Measurements from ENCODE around the gene DDB1.
A peak's percentile ranks its signal among the peaks of the same experiment; 100 is the strongest.

Gene DDB1

DNA sequence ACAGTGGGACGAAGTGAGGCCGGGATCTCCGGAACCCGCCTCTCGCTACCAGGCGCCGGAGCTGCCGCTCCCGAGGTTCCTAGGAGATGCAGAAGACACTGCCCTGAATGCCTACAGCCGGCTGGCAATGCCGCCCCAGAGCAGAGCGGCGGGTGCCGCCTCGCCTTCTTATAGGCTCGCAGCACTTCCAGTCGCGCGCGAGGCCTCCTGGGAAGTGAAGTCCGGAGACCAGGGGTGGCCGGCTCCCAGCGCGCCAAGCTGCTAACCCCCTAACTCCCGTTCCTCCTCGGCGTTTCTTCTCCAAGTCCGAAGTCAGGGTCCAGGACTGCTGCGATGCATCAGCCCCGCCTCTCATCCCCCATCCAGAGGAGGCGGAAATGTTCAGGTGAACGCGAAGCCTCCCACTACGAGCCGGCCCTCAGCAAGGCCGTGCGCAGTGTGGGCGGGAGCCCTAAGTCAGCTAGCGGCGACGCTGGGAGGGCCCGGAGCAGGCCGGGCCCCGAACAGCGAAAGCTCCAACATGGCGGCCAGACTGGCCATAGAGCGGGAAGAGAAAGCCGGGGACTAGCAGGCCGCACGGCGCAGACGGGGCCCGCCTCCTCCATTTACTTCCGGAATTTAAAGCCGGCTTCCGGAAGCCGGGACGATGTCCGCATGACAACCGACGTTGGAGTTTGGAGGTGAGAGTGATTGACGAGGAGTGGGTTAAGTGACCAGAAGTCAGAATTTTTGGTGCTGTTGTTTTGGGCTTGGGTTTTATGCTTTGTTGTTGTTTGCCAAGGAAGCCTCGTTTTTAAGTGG lies 29.0 kb upstream of the DDB1 start, which contains the start of the genes CYB561A3 and TMEM138:
TSS of gene CYB561A3 (minus strand) at position 142 of the 801 bp plus-strand sequence. CDS start 5,169 bp downstream, outside the sequence.
TSS of gene TMEM138 (plus strand) at position 634 of the 801 bp plus-strand sequence. CDS start 2,017 bp downstream, outside the sequence.
- peaks cover 9 to 11% of the 10 kb centered on the region in 2 experiments for H3K4me1 ChIP-seq (ENCODE audit: control insufficient read depth in 1 of 2, insufficient read depth in 2 of 2, low read length in 2 of 2)
- H3K4ac ChIP-seq (ENCODE audit: low read depth, low read length), result peak within 1 kb of the TSS; percentile 95
- H3K18ac ChIP-seq (ENCODE audit: low read length), result peak within 1 kb of the TSS; percentile 100
- peak within 1 kb of the TSS; percentile 99 for H2AFZ ChIP-seq (ENCODE audit: insufficient read depth, low read length, poor library complexity)
- peak within 1 kb of the TSS; percentile 98 for H2BK120ac ChIP-seq (ENCODE audit: insufficient read depth, low read length, poor library complexity)
- H3K79me2 ChIP-seq (ENCODE audit: control insufficient read depth, insufficient read depth, low read length, poor library complexity), result peaks cover 12% of the 10 kb centered on the region
- H3K9me3 ChIP-seq (ENCODE audit: insufficient read depth, low read depth, low read length), result no peaks in the 10 kb centered on the region
- H3K27ac ChIP-seq (ENCODE audit: low read depth, low read length), result peak within 1 kb of the TSS; percentile 99
- peaks cover 8% of the 10 kb centered on the region for H3K79me1 ChIP-seq (ENCODE audit: low read length)
- H3K4me3 ChIP-seq (ENCODE audit: low read depth, low read length), result peak within 1 kb of the TSS; percentile 81
- no CpG with 5 or more reads among the region's 63 CpGs for WGBS (ENCODE audit: extremely low coverage, insufficient coverage, insufficient read length)
- no peak within 1 kb of the TSS for H3K23ac ChIP-seq (ENCODE audit: low read length)
- H3K14ac ChIP-seq (ENCODE audit: low read length), result peak within 1 kb of the TSS; percentile 100
- peak; percentile 96 to 97 for DNase-seq
- peak within 1 kb of the TSS; percentile 100 for H4K91ac ChIP-seq (ENCODE audit: low read depth, low read length)
- no peaks in the 10 kb centered on the region for H3K27me3 ChIP-seq (ENCODE audit: insufficient read depth, low read length)
- H2BK12ac ChIP-seq (ENCODE audit: low read length), result peak within 1 kb of the TSS; percentile 58
- H3K4me2 ChIP-seq (ENCODE audit: low read length), result peak within 1 kb of the TSS; percentile 75
- peak within 1 kb of the TSS; percentile 100 for H4K8ac ChIP-seq (ENCODE audit: low read depth, low read length)
- H4K12ac ChIP-seq (ENCODE audit: low read depth, low read length), result peak within 1 kb of the TSS; percentile 100
- H3K9ac ChIP-seq (ENCODE audit: low read length), result peak within 1 kb of the TSS; percentile 89
- H2BK5ac ChIP-seq (ENCODE audit: low read depth, low read length, poor library complexity), result peak within 1 kb of the TSS; percentile 99
- peak within 1 kb of the TSS; percentile 96 for H2AK5ac ChIP-seq (ENCODE audit: low read length)
- peaks cover 20 to 22% of the 10 kb centered on the region in 2 experiments for H3K36me3 ChIP-seq (ENCODE audit: control insufficient read depth in 1 of 2, insufficient read depth in 2 of 2, low read length in 2 of 2)

GRCh38 chr11:61361237-61361740 lies 28.4 kb upstream of the DDB1 start:
- Histone ChIP-seq H2AFZ (ENCODE audit: insufficient read depth, low read length, poor library complexity) (peak overlapping the region; percentile 99), H3K79me1 (ENCODE audit: low read length) (peaks cover 8% of the 10 kb centered on the region), H3K23ac (ENCODE audit: low read length) (no peak overlapping the region), H3K4ac (ENCODE audit: low read depth, low read length) (peak overlapping the region; percentile 78), H3K9ac (ENCODE audit: low read length) (peak overlapping the region; percentile 32), H3K9me3 (ENCODE audit: insufficient read depth, low read depth, low read length) (no peaks in the 10 kb centered on the region), H3K79me2 (ENCODE audit: control insufficient read depth, insufficient read depth, low read length, poor library complexity) (peaks cover 12% of the 10 kb centered on the region), H3K36me3 (ENCODE audit: control insufficient read depth in 1 of 2, insufficient read depth in 2 of 2, low read length in 2 of 2) (peaks cover 15 to 19% of the 10 kb centered on the region in 2 experiments), H3K4me1 (ENCODE audit: control insufficient read depth in 1 of 2, insufficient read depth in 2 of 2, low read length in 2 of 2) (peaks cover 7 to 11% of the 10 kb centered on the region in 2 experiments), H2AK5ac (ENCODE audit: low read length) (peak overlapping the region; percentile 96), H4K8ac (ENCODE audit: low read depth, low read length) (peak overlapping the region; percentile 100), H3K14ac (ENCODE audit: low read length) (peak overlapping the region; percentile 98), H3K18ac (ENCODE audit: low read length) (peak overlapping the region; percentile 100), H3K27ac (ENCODE audit: low read depth, low read length) (peak overlapping the region; percentile 99), H2BK5ac (ENCODE audit: low read depth, low read length, poor library complexity) (peak overlapping the region; percentile 99), H4K91ac (ENCODE audit: low read depth, low read length) (peak overlapping the region; percentile 100), H4K12ac (ENCODE audit: low read depth, low read length) (peak overlapping the region; percentile 95), H3K4me2 (ENCODE audit: low read length) (peak overlapping the region; percentile 75), H3K27me3 (ENCODE audit: insufficient read depth, low read length) (no peaks in the 10 kb centered on the region), H2BK120ac (ENCODE audit: insufficient read depth, low read length, poor library complexity) (peak overlapping the region; percentile 98), H3K4me3 (ENCODE audit: low read depth, low read length) (peak overlapping the region; percentile 81), H2BK12ac (ENCODE audit: low read length) (peak overlapping the region; percentile 58)
- DNase-seq, result peak in 1 of 2 donors; percentile 16
- WGBS (ENCODE audit: extremely low coverage, insufficient coverage, insufficient read length), result no CpG with 5 or more reads among the region's 22 CpGs

DNA sequence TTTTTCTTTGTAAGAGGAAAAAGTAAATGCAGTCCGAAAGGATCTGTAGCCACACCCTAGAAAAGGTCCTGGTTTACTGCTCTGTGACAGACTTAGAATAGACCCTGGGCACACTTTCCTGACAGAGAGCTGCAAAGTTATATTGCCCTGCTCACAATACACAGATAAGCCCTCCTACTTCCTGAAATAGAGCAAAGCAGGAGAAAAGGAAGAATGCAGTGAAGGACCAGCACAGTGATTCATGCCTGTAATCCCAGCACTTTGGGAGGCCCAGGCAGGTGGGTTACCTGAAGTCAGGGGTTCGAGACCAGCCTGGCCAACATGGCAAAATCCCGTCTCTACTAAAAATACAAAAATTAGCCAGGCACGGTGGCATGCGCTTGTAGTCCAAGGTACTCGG lies 26.6 kb upstream of the DDB1 start:
- no CpG with 5 or more reads among the region's 6 CpGs for WGBS (ENCODE audit: extremely low coverage, insufficient coverage, insufficient read length)
- no peak overlapping the region for H2AFZ ChIP-seq (ENCODE audit: insufficient read depth, low read length, poor library complexity)
- no peak overlapping the region for H2BK12ac ChIP-seq (ENCODE audit: low read length)
- no peak overlapping the region for H3K14ac ChIP-seq (ENCODE audit: low read length)
- no peak overlapping the region for H2BK120ac ChIP-seq (ENCODE audit: insufficient read depth, low read length, poor library complexity)
- peaks cover 7 to 11% of the 10 kb centered on the region in 2 experiments for H3K4me1 ChIP-seq (ENCODE audit: control insufficient read depth in 1 of 2, insufficient read depth in 2 of 2, low read length in 2 of 2)
- no peak overlapping the region for H4K8ac ChIP-seq (ENCODE audit: low read depth, low read length)
- H3K79me2 ChIP-seq (ENCODE audit: control insufficient read depth, insufficient read depth, low read length, poor library complexity), result peaks cover 12% of the 10 kb centered on the region
- H3K79me1 ChIP-seq (ENCODE audit: low read length), result peaks cover 8% of the 10 kb centered on the region
- H2BK5ac ChIP-seq (ENCODE audit: low read depth, low read length, poor library complexity), result no peak overlapping the region
- no peak overlapping the region for H3K4me2 ChIP-seq (ENCODE audit: low read length)
- peaks cover 5 to 8% of the 10 kb centered on the region in 2 experiments for H3K36me3 ChIP-seq (ENCODE audit: control insufficient read depth in 1 of 2, insufficient read depth in 2 of 2, low read length in 2 of 2)
- H3K4me3 ChIP-seq (ENCODE audit: low read depth, low read length), result no peak overlapping the region
- no peak overlapping the region for H3K27ac ChIP-seq (ENCODE audit: low read depth, low read length)
- no peak overlapping the region for H4K91ac ChIP-seq (ENCODE audit: low read depth, low read length)
- no peak overlapping the region for H3K9ac ChIP-seq (ENCODE audit: low read length)
- no peaks in the 10 kb centered on the region for H3K27me3 ChIP-seq (ENCODE audit: insufficient read depth, low read length)
- no peak overlapping the region for H3K23ac ChIP-seq (ENCODE audit: low read length)
- no peak overlapping the region for H2AK5ac ChIP-seq (ENCODE audit: low read length)
- no peaks in the 10 kb centered on the region for H3K9me3 ChIP-seq (ENCODE audit: insufficient read depth, low read depth, low read length)
- H4K12ac ChIP-seq (ENCODE audit: low read depth, low read length), result no peak overlapping the region
- H3K18ac ChIP-seq (ENCODE audit: low read length), result no peak overlapping the region
- no peak overlapping the region for H3K4ac ChIP-seq (ENCODE audit: low read depth, low read length)
- DNase-seq, result peak in 1 of 2 donors; percentile 12

DNA sequence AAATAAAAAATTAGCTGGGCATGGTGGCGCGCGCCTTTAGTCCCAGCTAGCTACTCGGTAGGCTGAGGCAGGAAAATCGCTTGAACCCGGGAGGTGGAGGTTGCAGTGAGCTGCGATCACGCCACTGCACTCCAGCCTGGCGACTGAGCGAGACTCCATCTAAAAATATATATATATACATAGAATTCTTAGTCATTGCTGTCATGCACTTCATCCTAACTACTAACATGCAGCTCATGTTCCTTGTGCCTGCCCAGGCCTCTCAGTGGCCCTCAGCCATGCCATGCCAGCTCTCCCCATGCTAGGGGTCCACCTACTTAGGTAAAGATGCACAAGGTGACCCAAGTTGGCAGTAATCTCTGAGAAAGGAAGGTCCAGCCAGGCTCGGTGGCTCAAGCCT lies 25.7 kb upstream of the DDB1 start:
- Histone ChIP-seq H3K23ac (ENCODE audit: low read length) (no peak overlapping the region), H3K18ac (ENCODE audit: low read length) (no peak overlapping the region), H3K9ac (ENCODE audit: low read length) (no peak overlapping the region), H4K8ac (ENCODE audit: low read depth, low read length) (no peak overlapping the region), H4K91ac (ENCODE audit: low read depth, low read length) (no peak overlapping the region), H3K14ac (ENCODE audit: low read length) (no peak overlapping the region), H3K79me2 (ENCODE audit: control insufficient read depth, insufficient read depth, low read length, poor library complexity) (peaks cover 12% of the 10 kb centered on the region), H2AFZ (ENCODE audit: insufficient read depth, low read length, poor library complexity) (no peak overlapping the region), H3K9me3 (ENCODE audit: insufficient read depth, low read depth, low read length) (no peaks in the 10 kb centered on the region), H3K4ac (ENCODE audit: low read depth, low read length) (no peak overlapping the region), H2BK5ac (ENCODE audit: low read depth, low read length, poor library complexity) (no peak overlapping the region), H3K36me3 (ENCODE audit: control insufficient read depth in 1 of 2, insufficient read depth in 2 of 2, low read length in 2 of 2) (peaks cover 4 to 6% of the 10 kb centered on the region in 2 experiments), H3K4me2 (ENCODE audit: low read length) (no peak overlapping the region), H4K12ac (ENCODE audit: low read depth, low read length) (no peak overlapping the region), H3K79me1 (ENCODE audit: low read length) (peaks cover 8% of the 10 kb centered on the region), H2BK12ac (ENCODE audit: low read length) (no peak overlapping the region), H3K27ac (ENCODE audit: low read depth, low read length) (no peak overlapping the region), H3K27me3 (ENCODE audit: insufficient read depth, low read length) (no peaks in the 10 kb centered on the region), H3K4me1 (ENCODE audit: control insufficient read depth in 1 of 2, insufficient read depth in 2 of 2, low read length in 2 of 2) (peaks cover 7 to 11% of the 10 kb centered on the region in 2 experiments), H2AK5ac (ENCODE audit: low read length) (no peak overlapping the region), H3K4me3 (ENCODE audit: low read depth, low read length) (no peak overlapping the region), H2BK120ac (ENCODE audit: insufficient read depth, low read length, poor library complexity) (no peak overlapping the region)
- WGBS (ENCODE audit: extremely low coverage, insufficient coverage, insufficient read length), result no CpG with 5 or more reads among the region's 11 CpGs
- no peak for DNase-seq

Measured in trophoblast cell (in vitro differentiated cells and primary cell).